ENCODE results near the gene BMP7. TPM values are rescaled to one million over a fixed set of nuclear protein-coding genes. Genes with fewer than 3 reads are reported as not detected.

The BMP7 gene
- total RNA-seq, 1 experiment from 2014 or later: 43.9 TPM

- no peaks in the 10 kb centered on the region for H3K36me3 ChIP-seq (replicated peaks; ENCODE audit: control insufficient read depth, insufficient read depth, low read length)
- no peak overlapping the region for H3K4me3 ChIP-seq (ENCODE audit: insufficient read depth, low read depth, low read length)
- H3K27me3 ChIP-seq (ENCODE audit: control insufficient read depth, insufficient read depth, low read length): peaks cover 13% of the 10 kb centered on the region; the same call in 1 of the 2 replicates
- DNase-seq: no peak
These were observed 10.2 kb downstream of the BMP7 start for GRCh38 chr20:57256205-57256604.

- peaks cover 6% of the 10 kb centered on the region; the same call in 1 of the 2 replicates for H3K27me3 ChIP-seq (ENCODE audit: control insufficient read depth, insufficient read depth, low read length)
- no peaks in the 10 kb centered on the region for H3K36me3 ChIP-seq (replicated peaks; ENCODE audit: control insufficient read depth, insufficient read depth, low read length)
- H3K4me3 ChIP-seq (ENCODE audit: insufficient read depth, low read depth, low read length): no peak overlapping the region
- no peak for DNase-seq
These were observed 11.3 kb downstream of the BMP7 start for GRCh38 chr20:57255183-57255582.

GRCh38 chr20:57252559-57253162 is 13.8 kb downstream of the BMP7 start:
- H3K4me3 ChIP-seq (ENCODE audit: insufficient read depth, low read depth, low read length): no peak overlapping the region

GRCh38 chr20:57251949-57252348 is 14.5 kb downstream of the BMP7 start:
- Histone ChIP-seq H3K27me3 (ENCODE audit: control insufficient read depth, insufficient read depth, low read length) (no peaks in the 10 kb centered on the region), H3K4me3 (ENCODE audit: insufficient read depth, low read depth, low read length) (no peak overlapping the region), H3K36me3 (replicated peaks; ENCODE audit: control insufficient read depth, insufficient read depth, low read length) (no peaks in the 10 kb centered on the region)
- no peak for DNase-seq

More at GRCh38 chr20:57252559-57253162, 13.8 kb downstream of the BMP7 start:
- no peak for DNase-seq
- H3K27me3 ChIP-seq (ENCODE audit: control insufficient read depth, insufficient read depth, low read length): no peaks in the 10 kb centered on the region
- no peaks in the 10 kb centered on the region for H3K36me3 ChIP-seq (replicated peaks; ENCODE audit: control insufficient read depth, insufficient read depth, low read length)

GRCh38 chr20:57251344-57251743 is 15.1 kb downstream of the BMP7 start:
- no peak overlapping the region for H3K4me3 ChIP-seq (ENCODE audit: insufficient read depth, low read depth, low read length)
- no peaks in the 10 kb centered on the region for H3K36me3 ChIP-seq (replicated peaks; ENCODE audit: control insufficient read depth, insufficient read depth, low read length)
- H3K27me3 ChIP-seq (ENCODE audit: control insufficient read depth, insufficient read depth, low read length): no peaks in the 10 kb centered on the region
- no peak for DNase-seq

- H3K4me3 ChIP-seq (ENCODE audit: insufficient read depth, low read depth, low read length): no peak overlapping the region
- DNase-seq: no peak
These were observed 15.7 kb downstream of the BMP7 start for GRCh38 chr20:57250607-57251343.

GRCh38 chr20:57249772-57250171 is 16.7 kb downstream of the BMP7 start:
- no peak overlapping the region for H3K4me3 ChIP-seq (ENCODE audit: insufficient read depth, low read depth, low read length)
- no peaks in the 10 kb centered on the region for H3K36me3 ChIP-seq (replicated peaks; ENCODE audit: control insufficient read depth, insufficient read depth, low read length)
- no peak for DNase-seq
- no peaks in the 10 kb centered on the region for H3K27me3 ChIP-seq (ENCODE audit: control insufficient read depth, insufficient read depth, low read length)

More at GRCh38 chr20:57250607-57251343, 15.7 kb downstream of the BMP7 start:
- H3K36me3 ChIP-seq (replicated peaks; ENCODE audit: control insufficient read depth, insufficient read depth, low read length): no peaks in the 10 kb centered on the region
- no peaks in the 10 kb centered on the region for H3K27me3 ChIP-seq (ENCODE audit: control insufficient read depth, insufficient read depth, low read length)

GRCh38 chr20:57249073-57249472 is 17.4 kb downstream of the BMP7 start:
- no peak for DNase-seq
- Histone ChIP-seq H3K27me3 (ENCODE audit: control insufficient read depth, insufficient read depth, low read length) (no peaks in the 10 kb centered on the region), H3K36me3 (replicated peaks; ENCODE audit: control insufficient read depth, insufficient read depth, low read length) (no peaks in the 10 kb centered on the region), H3K4me3 (ENCODE audit: insufficient read depth, low read depth, low read length) (no peak overlapping the region)

GRCh38 chr20:57248132-57248797 is 18.2 kb downstream of the BMP7 start:
- no peak for DNase-seq
- Histone ChIP-seq H3K36me3 (replicated peaks; ENCODE audit: control insufficient read depth, insufficient read depth, low read length) (no peaks in the 10 kb centered on the region), H3K4me3 (ENCODE audit: insufficient read depth, low read depth, low read length) (no peak overlapping the region), H3K27me3 (ENCODE audit: control insufficient read depth, insufficient read depth, low read length) (no peaks in the 10 kb centered on the region)

- Histone ChIP-seq H3K27me3 (ENCODE audit: control insufficient read depth, insufficient read depth, low read length) (no peaks in the 10 kb centered on the region), H3K4me3 (ENCODE audit: insufficient read depth, low read depth, low read length) (no peak overlapping the region), H3K36me3 (replicated peaks; ENCODE audit: control insufficient read depth, insufficient read depth, low read length) (no peaks in the 10 kb centered on the region)
- DNase-seq: no peak
These were observed 19.0 kb downstream of the BMP7 start for GRCh38 chr20:57247292-57247965.

GRCh38 chr20:57245997-57246396 is 20.4 kb downstream of the BMP7 start:
- Histone ChIP-seq H3K4me3 (ENCODE audit: insufficient read depth, low read depth, low read length) (no peak overlapping the region), H3K27me3 (ENCODE audit: control insufficient read depth, insufficient read depth, low read length) (no peaks in the 10 kb centered on the region), H3K36me3 (replicated peaks; ENCODE audit: control insufficient read depth, insufficient read depth, low read length) (no peaks in the 10 kb centered on the region; the same call in 1 of the 2 replicates)
- no peak for DNase-seq

GRCh38 chr20:57244627-57245214 is 21.7 kb downstream of the BMP7 start:
- Histone ChIP-seq H3K36me3 (replicated peaks; ENCODE audit: control insufficient read depth, insufficient read depth, low read length) (no peaks in the 10 kb centered on the region; the same call in 1 of the 2 replicates), H3K27me3 (ENCODE audit: control insufficient read depth, insufficient read depth, low read length) (no peaks in the 10 kb centered on the region), H3K4me3 (ENCODE audit: insufficient read depth, low read depth, low read length) (no peak overlapping the region)
- peak; percentile 85 for DNase-seq

- no peak for DNase-seq
- Histone ChIP-seq H3K36me3 (replicated peaks; ENCODE audit: control insufficient read depth, insufficient read depth, low read length) (no peaks in the 10 kb centered on the region; the same call in 1 of the 2 replicates), H3K27me3 (ENCODE audit: control insufficient read depth, insufficient read depth, low read length) (no peaks in the 10 kb centered on the region), H3K4me3 (ENCODE audit: insufficient read depth, low read depth, low read length) (no peak overlapping the region)
These were observed 22.2 kb downstream of the BMP7 start for GRCh38 chr20:57244221-57244585.

GRCh38 chr20:57243480-57244220 is 22.8 kb downstream of the BMP7 start:
- Histone ChIP-seq H3K4me3 (ENCODE audit: insufficient read depth, low read depth, low read length) (no peak overlapping the region), H3K36me3 (replicated peaks; ENCODE audit: control insufficient read depth, insufficient read depth, low read length) (no peaks in the 10 kb centered on the region; the same call in 1 of the 2 replicates), H3K27me3 (ENCODE audit: control insufficient read depth, insufficient read depth, low read length) (no peaks in the 10 kb centered on the region)
- peak; percentile 55 for DNase-seq
